DMS153 treated with DMSO at 0.1 percent for 48 hours (cell line): ENCODE data around the gene MORN1.
"Not testable (repeated sequence)": the region's sequence is repeated elsewhere in the genome, so short reads cannot be mapped to it uniquely, and the experiment has no call there.

Source experiments
- DNase-seq: peaks from one replicate; lab custom pipeline; 2025; ENCODE audit not compliant: unreplicated experiment; lab: John Stamatoyannopoulos, UW

Gene MORN1

DNA sequence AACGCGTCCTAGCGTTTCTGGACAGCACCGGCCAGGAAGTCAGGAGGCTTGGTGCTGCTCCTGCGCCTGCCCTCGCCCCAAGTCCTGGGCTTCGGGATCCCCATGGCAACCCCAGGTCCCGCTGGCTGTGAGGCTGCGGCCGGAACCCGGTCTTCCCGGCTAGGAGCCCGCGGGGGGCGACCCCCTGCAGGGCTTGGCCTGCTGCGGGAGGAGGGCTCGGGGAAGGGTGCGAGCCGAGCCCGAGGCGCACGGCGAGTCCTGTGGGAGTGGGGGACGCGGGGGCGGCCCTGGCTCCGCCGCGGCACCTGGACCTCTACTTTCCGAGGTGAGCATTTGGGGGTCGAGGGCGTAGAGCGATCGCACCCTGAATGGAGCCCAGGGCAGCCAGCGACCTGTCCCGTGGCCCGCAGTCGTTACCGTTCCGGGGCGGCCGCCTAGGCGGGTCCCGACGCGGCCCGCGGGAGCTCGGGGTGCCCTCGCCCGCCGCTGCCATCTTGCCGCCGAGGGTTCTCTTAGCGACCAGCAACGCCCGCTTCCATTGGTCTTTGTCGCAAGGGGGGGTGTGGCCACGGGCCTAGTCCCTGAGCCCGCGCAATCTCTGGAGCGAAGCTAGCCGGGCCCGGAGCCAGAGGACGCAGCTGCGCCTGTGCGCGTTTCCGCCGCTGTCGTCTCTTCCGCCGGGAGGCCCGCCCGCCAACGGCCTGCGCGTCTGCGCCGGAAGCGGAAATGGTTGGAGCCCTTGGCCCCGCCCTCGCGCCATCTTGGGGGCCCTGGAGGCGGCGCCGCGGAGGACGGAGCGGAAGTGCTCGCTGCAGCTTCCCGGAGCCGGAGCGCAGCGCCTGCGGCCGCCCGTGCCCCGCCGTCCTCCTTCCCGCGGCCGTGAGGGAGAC lies at the start of gene MORN1, which contains the start of gene RER1:
TSS of gene MORN1 (minus strand) at position 514 of the 890 bp plus-strand sequence. CDS start at position 493, 21 bp downstream.
TSS of gene RER1 (plus strand) at position 801 of the 890 bp plus-strand sequence. CDS start 3,950 bp downstream, outside the sequence.
- peak; percentile 100 for DNase-seq

DNA sequence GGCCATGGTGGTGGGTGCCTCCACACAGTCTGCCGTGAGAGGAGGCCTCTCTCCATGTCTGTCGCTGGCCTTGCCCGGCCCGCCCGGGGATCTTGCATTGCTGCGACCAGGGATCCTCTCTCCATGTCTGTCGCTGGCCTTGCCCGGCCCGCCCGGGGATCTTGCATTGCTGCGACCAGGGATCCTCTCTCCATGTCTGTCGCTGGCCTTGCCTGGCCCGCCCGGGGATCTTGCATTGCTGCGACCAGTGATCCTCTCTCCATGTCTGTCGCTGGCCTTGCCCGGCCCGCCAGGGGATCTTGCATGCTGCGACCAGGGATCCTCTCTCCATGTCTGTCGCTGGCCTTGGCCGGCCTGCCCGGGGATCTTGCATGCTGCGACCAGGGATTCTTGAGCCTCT lies 49.0 kb upstream of the MORN1 start:
- not testable (repeated sequence) for DNase-seq

DNA sequence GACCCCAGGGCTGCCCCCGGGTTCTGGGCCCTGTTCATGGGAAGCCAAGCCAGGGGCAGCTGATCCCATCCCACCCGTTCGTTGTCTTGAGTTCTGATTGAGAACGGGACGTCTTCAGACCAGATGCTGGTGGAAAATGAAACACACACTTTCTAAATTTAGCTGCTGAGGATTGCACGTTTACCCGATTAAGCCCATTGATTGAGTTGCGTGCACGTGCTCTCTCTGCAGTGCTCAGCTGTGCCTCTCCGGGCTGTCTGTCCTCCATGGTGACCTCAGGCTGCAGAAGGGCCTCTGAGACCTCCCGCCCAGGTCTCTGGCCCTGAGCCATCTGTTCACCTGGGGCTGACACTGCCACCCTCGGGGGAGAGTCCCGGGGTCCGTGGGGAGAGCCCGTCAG lies 48.0 kb upstream of the MORN1 start:
- DNase-seq, result no peak

DNA sequence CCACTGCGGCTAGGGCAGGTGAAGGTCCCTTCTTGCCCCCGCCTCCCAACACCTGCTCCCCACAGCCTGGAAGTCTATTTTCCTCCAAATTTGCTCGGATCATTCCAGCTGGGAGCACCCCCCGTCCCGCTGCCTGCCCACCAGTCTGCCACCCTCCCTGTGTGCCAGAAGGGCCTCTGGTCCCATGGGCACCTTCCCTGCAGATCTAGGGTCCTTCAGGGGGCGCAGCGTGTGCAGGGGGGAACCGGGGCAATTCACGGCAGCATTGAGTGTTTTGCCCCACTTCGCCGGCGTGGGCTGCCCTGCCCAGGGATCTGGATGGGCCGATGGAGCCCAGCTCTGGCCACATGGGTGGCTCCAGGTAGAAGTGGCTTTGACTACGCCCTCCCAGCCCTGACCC lies 47.3 kb upstream of the MORN1 start:
- DNase-seq, result no peak

DNA sequence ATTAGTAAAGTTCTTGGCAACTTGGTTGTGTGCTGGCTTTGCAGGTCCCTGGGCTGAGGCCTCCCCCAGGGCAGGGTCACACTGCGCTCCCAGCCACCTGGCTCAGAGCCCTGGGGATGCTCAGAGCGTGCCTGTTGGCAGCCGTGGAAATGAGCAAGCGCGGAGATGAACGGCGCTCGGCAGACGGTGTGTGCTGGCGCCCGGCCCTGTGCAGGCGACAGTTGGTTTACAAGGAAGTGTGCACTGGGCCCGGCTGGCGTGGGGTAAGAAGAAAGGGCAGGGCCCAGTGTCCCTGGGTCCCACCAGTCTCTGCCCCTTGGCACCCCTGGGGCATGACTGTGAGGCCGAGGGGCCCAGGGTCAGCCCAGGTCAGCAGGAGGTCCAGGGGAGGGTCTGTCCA lies 46.7 kb upstream of the MORN1 start:
- peak; percentile 22 for DNase-seq

DNA sequence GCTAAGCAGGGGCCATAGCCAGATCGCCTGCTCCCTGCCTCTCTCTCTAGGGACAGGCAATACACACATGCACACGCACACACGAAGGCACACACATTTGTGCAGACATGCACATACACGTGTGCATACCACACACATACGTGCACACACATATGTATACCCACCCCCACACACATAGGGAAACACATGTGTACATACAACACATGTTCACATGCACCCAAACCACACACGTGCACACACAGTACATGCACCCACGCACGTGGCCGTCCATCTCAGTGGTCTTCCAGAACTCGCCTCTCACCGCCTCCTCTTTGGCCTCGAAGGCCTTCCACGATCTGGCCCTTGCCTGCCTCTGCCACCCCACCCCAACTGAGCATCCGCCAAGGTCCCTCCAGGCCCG lies 46.3 kb upstream of the MORN1 start:
- DNase-seq, result no peak

DNA sequence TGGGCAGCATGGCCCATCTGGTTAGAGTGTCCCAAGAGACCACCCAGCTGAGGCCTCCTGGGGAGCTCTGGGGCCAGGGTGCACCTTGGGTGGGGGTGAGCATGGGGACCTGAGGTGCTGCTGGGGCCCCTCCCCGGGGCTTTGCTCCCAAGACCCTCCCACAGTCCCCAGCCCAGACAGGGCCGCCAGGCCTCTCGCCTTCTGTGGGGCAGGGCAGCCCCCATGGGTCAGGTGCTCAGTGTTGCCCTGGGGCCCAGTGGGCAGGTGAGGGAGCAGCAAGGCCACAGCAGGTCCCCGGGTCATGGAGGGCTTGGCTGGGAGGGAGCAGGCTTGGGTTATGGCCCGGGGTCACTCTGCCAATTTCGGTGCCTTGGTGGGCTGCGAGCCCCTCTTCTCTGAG lies 45.5 kb upstream of the MORN1 start:
- no peak for DNase-seq

DNA sequence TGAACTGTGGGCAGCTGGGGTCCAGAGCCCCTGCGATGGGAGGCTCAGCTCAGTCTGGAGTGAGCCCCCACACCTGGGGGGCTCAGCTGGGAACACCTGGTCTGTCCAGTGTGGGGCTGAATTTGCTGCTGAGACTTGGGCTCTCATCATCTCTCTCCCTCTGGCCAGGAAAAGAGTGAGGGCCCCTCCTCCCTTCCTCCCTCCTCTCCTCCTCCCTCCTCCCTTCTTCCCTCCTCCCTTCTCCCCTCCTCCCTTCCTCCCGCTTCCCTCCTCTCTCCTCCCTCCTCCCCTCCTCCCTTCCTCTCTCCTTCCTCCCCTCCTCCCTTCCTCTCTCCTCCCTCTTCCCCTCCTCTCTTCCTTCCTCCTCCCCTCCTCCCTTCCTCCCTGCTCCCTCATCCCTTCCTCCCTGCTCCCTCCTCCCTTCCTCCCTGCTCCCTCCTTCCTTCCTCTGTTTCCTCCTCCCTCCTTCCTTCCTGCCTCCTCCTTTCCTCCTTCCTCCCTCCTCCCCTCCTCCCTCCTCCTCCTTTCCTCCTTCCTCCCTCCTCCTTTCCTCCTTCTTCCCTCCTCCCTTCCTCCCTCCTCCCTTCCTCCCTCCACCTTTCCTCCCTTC lies 44.5 kb upstream of the MORN1 start:
- DNase-seq, result no peak

DNA sequence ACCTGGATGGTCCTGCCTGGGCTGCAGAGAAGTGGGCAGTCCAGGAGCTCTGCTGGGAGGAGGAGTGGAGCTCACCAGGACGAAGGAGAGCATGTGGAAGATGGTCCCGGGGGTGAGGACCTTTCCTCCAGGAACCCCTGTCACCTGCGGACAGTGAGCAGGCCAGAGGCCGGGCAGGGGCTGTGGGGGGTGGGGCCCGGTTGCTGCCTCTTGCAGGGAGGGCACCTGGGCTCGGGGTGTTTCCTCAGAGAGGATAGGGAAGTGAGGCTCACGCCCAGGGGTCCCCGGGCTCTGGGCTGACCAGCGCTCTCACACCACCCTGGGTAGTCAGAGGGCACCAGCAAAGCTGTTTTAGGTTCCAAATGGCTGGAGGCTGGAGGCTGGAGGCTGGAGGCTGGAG lies 43.7 kb upstream of the MORN1 start:
- DNase-seq, result no peak

DNA sequence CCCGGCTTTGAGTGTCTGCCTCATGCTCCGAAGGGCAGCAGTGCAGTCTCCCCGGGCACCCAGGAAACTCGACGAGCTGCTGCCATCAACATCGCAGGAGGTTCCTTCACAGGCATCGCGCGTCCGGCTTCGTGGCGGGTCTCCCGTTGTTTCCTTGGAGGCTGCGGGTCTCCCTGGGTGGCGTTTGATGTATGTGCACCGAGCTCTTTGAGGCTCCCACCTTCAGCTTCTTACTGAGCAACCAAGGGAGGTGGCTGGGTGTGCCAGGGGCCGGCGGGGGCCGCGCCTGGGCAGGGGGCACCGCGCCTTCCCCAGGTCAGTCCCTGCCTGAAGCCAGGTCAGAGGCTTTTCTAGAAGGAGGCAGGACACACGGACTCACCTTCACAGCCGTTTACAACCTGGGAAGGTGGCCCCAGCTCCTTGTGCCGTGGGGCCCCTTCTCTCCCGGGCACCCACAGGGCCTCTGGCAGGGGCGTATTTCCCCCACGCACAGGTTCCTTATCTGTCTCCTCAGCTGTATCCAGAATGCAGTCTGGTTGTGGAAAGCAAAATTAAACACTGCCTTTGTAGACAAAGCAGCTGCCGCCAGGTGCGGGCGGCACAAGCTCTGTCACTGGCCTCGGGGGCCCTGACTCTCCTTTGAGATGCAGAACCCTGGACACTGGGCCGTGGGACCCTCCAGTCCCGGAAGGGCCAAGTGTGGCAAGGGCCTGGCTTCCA lies 42.7 kb upstream of the MORN1 start:
- no peak for DNase-seq

DNA sequence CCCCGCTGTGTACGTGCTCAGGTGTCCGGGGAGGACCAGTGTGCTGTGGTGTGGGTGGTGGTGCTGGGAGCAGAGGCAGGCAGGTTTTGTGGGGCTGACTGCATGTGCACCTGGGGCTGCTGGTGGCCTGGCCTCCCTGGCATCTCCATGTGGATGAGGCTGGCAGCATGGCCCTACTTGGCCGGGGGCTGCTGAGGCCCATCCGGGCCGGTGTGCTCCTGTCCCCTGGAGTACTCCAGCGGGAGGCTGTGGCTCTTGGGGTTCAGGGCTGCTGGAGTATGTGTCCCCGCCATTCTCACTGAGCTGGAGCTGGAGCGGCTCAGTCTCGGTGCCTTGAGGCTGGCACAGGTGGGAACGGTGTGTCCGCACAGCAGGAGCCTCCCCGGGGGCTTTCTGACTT lies 41.8 kb upstream of the MORN1 start:
- no peak for DNase-seq

DNA sequence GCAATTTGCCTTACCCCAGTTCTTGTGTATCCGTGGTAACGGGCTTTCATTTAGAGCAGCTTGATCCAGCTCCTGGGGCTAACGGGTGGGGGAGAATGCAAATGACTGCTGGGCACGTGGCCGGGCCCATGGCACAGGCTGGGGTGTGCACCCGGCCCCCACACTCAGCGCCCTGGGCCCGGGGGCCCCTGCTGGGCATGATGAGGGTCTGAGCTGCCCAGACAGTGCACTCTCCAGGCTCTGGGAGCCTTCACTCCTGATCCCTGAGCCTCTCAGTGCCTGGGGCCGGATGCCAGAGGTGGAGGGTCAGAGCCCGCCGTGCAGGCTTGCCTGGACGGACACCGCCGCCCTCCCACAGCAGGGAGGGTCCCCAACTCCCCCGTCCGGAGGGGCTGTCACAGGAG lies 41.1 kb upstream of the MORN1 start:
- DNase-seq, result no peak

DNA sequence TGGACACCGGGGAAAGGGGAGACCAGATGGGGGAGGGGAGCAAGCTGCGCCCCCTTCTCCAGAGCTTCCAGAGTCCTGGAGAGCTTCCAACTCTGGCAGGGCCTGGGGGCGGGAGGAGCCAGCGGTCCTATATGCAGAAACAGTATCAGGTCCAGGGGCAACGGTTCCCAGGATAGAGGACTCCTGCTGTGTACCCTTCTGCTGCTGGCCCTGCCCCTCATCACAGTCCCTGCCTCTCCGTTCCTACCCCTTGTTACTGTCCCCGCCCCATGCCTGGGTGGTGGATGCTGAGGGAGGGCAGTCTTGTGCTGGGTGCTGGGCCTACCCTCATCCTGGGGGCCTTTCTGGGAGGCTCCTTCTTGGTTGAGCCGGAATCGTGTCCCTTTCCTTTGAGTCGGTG lies 40.2 kb upstream of the MORN1 start:
- no peak for DNase-seq

DNA sequence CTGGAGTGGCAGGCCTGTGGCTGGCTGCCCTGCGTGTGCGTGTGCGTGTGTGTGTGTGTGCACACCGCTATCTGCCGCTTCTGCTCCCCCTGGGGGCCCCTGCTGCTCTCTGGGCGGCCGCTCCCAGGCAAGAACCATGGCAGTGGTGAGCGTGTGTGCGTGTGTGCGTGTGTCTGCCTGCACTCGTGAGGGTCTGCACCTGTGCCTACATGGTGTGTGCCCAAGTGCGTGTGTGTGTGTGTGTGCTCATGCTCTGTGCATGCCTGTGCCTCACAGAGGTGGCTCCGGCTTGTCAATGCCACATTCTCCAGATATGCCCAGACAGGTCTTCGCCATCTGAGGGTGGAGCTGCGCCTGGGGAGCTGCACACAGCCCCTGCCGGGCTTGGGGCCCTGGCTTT lies 39.7 kb upstream of the MORN1 start:
- DNase-seq, result no peak

DNA sequence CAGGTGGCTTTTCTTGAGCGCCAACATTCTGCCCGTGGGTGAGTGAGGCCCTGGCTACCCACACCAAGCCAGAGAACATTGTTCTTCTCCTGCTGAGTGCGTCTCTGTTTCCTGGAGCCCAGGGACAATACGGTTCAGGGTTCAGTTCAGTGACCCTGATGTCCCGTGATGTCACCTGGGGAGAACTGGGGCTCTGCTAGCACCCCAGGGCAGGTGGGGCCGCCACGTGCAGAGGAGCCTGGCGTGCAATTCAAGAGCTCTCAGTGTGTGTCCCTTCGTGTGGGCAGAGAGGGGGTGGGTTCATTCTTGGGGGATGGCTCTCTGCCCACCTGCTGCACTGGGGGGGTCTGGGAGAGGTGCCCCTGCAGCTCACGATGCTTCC lies 39.2 kb upstream of the MORN1 start:
- DNase-seq, result no peak

DNA sequence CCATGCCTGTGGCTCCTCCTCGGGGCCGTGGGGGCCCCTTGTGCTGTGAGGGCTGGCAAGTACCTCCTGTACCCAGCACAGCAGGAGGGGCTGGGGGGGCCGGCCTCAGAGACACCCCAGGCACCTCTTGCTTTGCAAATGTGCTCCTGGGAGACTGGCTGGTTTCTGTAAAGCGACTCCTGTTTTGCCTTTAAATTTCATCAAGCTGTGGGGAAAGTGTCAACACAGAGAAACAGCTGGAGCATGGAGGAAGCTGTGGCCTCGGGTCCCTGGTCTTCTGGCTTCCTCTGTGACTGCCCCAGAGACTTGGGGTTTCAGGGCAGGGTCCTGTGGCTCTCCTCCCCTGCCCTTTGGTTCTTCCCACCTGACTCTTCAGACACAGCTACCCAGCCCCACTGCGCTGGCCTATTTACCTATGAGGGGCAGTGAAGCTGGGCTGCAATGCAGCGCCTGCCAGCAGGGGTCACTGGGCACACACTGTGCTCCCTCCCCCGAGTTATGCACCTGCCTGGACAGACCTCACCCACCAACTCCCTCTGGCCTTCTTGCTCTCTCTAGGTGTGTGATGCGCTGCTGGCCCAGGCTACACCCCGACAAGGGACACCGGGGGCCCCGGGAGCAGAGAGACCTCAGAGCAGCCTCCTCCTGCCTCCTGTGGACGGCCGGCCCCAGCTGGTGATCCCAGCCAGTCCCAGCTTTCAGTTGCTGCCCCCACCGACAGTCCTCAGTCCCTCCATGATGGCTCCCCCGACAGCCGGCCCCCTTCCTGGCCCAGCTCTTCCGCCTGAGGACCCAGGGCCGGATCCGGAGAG lies 38.6 kb upstream of the MORN1 start:
- DNase-seq, result no peak

DNA sequence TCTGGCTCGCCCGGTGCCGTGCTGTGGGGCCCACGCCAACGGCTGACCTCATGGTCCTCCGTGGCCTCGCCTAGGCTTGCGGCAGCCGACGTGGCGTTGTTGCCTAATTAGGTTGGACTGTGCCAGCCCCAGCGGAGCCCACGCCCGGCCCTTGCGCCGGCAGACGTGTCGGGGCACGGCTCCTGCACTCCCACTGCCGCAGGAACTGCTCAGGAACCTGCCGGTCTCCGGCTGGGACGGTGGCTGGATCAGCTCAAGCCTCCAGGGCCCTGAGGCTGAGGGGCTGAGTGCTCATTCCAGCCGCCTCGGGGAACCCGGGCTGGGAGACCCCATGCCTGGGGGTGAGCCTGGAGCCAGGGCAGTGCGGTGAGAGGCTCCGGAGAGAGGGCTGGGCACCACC lies 37.1 kb upstream of the MORN1 start:
- no peak for DNase-seq

DNA sequence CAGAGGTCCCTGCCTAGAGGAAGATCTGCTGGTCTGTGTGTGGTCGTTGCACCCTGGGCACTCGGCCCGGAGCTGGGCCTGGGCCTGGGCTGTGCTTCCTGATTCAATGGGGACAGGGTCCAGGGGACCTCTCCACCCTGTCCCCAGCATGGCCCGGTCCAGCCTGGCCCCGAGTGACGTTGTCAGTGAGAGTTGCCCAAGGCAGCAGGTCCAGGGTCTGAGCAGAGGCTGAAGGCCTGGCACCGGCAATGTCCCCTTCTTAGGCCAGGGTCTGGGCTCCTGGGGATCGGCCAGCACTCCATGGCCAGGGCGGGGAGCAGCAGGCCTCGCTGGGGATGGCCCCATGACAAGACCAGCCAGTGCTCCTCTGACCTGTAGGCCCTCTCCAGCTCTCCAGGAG lies 36.6 kb upstream of the MORN1 start:
- no peak for DNase-seq

DNA sequence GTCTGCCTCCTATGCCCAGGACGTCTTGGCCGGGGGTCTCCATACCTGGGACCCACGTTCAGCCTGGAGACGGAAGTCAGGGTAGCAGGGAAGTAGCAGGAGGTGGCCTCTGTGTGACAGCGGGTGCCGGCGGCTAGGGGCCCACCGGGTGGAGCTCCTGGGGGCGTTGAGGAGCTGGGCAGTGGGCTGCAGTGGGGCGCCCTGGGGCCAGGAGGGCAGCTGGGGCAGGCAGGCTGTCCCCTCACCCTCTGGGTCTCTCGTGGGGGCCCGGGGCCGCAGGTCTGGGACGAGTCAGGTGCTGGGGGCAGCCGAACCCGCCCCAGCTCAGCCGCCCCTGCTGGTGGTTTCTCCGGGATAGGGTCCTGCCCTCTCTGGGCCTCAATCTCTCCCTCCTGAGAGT lies 35.7 kb upstream of the MORN1 start:
- no peak for DNase-seq

DNA sequence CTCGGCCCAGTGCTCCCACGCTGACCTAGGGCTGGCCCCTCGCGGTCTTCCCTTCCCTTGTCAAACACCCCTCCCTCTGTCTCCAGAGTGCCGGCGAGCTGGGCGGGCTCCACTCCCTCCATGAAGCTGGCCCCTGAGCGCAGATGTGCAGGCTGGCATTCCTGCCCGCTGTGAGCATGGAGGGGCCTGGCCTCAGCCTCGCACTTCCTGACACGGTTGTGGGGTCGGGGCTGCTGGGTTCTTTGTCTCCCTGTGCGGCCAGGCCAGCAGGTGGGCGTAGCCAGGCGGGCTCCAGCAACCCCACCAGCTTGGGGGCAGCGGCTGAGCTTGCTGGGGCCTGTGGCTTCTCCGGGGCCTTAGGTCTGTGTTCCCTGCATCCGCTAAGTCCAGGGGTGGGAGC lies 35.2 kb upstream of the MORN1 start:
- no peak for DNase-seq

DNA sequence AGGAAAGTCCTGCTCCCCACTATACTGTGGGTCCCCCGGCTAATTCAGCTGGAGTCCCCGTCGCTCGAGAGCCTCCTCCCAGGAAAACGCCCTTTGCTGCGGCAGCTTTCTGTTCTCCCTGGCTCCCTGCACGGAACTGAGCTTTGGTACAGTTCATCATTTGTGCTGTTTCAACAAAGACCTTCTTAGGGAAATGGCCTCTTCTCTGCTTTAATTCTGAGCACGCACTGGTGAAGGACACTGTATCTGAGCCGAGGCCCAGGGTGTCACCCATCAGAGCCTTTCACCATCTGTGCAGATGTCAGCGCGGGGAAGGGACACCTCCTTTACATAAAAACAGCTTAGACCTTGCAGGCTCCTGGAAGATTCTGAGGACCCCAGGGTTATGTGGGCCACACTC lies 34.5 kb upstream of the MORN1 start:
- no peak for DNase-seq
